ENCODE data around the gene UBR1.

GRCh38 chr15:43118829-43119228, 13.0 kb upstream of the UBR1 start:
- TF ChIP-seq EP300 (IDR thresholded peaks at IDR 0.05; ENCODE audit: borderline replicate concordance), result no peak
- no peak for TF ChIP-seq MAX (IDR thresholded peaks at IDR 0.05)
- TF ChIP-seq CEBPB (IDR thresholded peaks at IDR 0.05), result no peak
- TF ChIP-seq RAD21 (IDR thresholded peaks at IDR 0.05; ENCODE audit: low read depth), result no peak
- no peak for TF ChIP-seq YY1 (IDR thresholded peaks at IDR 0.05; ENCODE audit: low read depth)
- no peak for TF ChIP-seq REST (IDR thresholded peaks at IDR 0.05; ENCODE audit: low read depth)
- TF ChIP-seq TCF12 (IDR thresholded peaks at IDR 0.05; ENCODE audit: low read depth), result no peak
- no peak for TF ChIP-seq EGR1 (IDR thresholded peaks at IDR 0.05)

Measured in Ishikawa (cell line).